HEK293T (cell line): ENCODE results near the gene SYNM.

Source experiments
- CTCF ChIA-PET: fragments of 350-600 bp; formaldehyde crosslinking; extraction: SDS; loops from one replicate; lab custom pipeline; 2021; ENCODE audit warnings: antibody characterized with exemption, inconsistent platforms; lab: Yijun Ruan, JAX
- POLR2A ChIA-PET: fragments of 350-600 bp; formaldehyde crosslinking; extraction: SDS; loops from one replicate; lab custom pipeline; 2020; ENCODE audit warnings: antibody characterized with exemption, inconsistent platforms; lab: Yijun Ruan, JAX
- DNase-seq: peaks from one replicate; pipeline ENCODE4 v3.0.0; 2012; ENCODE audit warnings: mixed read lengths; ENCODE audit errors: extremely low spot score
- ARNT ChIP-seq: fragments of 450-650 bp; IDR thresholded peaks from 2 replicates; pipeline ENCODE4 v1.6.1; 2017; ENCODE audit warnings: mild to moderate bottlenecking
- BHLHE40 ChIP-seq: fragments of 450-650 bp; IDR thresholded peaks from 2 replicates; pipeline ENCODE4 v1.6.1; 2016; ENCODE audit warnings: mild to moderate bottlenecking, moderate library complexity, borderline replicate concordance
- CTBP1 ChIP-seq: fragments of 450-650 bp; IDR thresholded peaks from 2 replicates; pipeline ENCODE4 v1.6.1; 2016; ENCODE audit warnings: borderline replicate concordance
- ELF4 ChIP-seq: fragments of 450-650 bp; IDR thresholded peaks from 2 replicates; pipeline ENCODE4 v1.6.1; 2017; ENCODE audit warnings: antibody characterized with exemption
- FOXA1 ChIP-seq: fragments of 450-650 bp; IDR thresholded peaks from 2 replicates; pipeline ENCODE4 v1.6.1; 2016; ENCODE audit warnings: mild to moderate bottlenecking
- FOXK2 ChIP-seq: fragments of 450-650 bp; IDR thresholded peaks from 2 replicates; pipeline ENCODE4 v1.6.1; 2016; ENCODE audit warnings: mild to moderate bottlenecking
- FOXM1 ChIP-seq: fragments of 450-650 bp; IDR thresholded peaks from 2 replicates; pipeline ENCODE4 v1.6.1; 2017; ENCODE audit warnings: mild to moderate bottlenecking, borderline replicate concordance
- HDGF ChIP-seq: fragments of 450-650 bp; IDR thresholded peaks from 2 replicates; pipeline ENCODE4 v1.6.1; 2017; ENCODE audit warnings: antibody characterized with exemption, borderline replicate concordance
- L3MBTL2 ChIP-seq: fragments of 450-650 bp; conservative IDR thresholded peaks from 2 replicates; pipeline ENCODE4 v1.6.1; 2016; ENCODE audit warnings: mild to moderate bottlenecking
- LEF1 ChIP-seq: fragments of 450-650 bp; IDR thresholded peaks from 2 replicates; pipeline ENCODE4 v1.6.1; 2017; ENCODE audit warnings: mild to moderate bottlenecking, borderline replicate concordance
- NFRKB ChIP-seq: fragments of 450-650 bp; IDR thresholded peaks from 2 replicates; pipeline ENCODE4 v1.6.1; 2016; ENCODE audit warnings: mild to moderate bottlenecking, moderate library complexity
- SP1 ChIP-seq: fragments of 450-650 bp; IDR thresholded peaks from 2 replicates; pipeline ENCODE4 v1.6.1; 2017
- SUZ12 ChIP-seq: fragments of 450-650 bp; IDR thresholded peaks from 2 replicates; pipeline ENCODE4 v1.6.1; 2016; ENCODE audit warnings: mild to moderate bottlenecking
- TARDBP ChIP-seq: fragments of 450-650 bp; IDR thresholded peaks from 2 replicates; pipeline ENCODE4 v1.6.1; 2016
- ZNF384 ChIP-seq: fragments of 450-650 bp; IDR thresholded peaks from 2 replicates; pipeline ENCODE4 v1.6.1; 2016
- TF ChIP-seq, protein P1 (sequence below): fragments of 450-650 bp; IDR thresholded peaks from 2 replicates; pipeline ENCODE4 v1.6.1; 2016

Gene SYNM

DNA sequence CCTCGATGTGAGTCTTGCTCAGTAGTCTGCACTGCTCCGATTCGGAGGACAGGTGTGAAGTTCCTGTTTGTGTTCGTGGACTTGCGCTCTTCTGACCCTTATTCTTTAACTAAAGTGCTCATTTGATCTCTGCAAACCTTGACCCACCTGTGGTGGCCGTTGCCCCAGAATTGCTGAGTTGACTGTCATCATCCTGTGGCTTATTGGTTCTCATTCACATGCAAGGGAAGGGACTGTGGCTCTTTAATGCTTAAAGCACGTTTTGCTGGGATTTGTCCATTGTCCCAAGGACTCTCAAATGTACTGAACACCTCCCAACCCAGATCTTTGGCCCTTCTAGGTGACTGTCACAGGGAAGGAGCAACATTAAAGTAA is 13.4 kb downstream of the SYNM start:
- CTCF ChIA-PET = no interaction called here
- DNase-seq = no peak
- TF ChIP-seq CTBP1 = no peak
- no peak for TF ChIP-seq L3MBTL2
- no peak for TF ChIP-seq SUZ12
- TF ChIP-seq, protein P1, sequence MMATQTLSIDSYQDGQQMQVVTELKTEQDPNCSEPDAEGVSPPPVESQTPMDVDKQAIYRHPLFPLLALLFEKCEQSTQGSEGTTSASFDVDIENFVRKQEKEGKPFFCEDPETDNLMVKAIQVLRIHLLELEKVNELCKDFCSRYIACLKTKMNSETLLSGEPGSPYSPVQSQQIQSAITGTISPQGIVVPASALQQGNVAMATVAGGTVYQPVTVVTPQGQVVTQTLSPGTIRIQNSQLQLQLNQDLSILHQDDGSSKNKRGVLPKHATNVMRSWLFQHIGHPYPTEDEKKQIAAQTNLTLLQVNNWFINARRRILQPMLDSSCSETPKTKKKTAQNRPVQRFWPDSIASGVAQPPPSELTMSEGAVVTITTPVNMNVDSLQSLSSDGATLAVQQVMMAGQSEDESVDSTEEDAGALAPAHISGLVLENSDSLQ = no peak
- no peak for TF ChIP-seq ELF4
- TF ChIP-seq FOXK2 = no peak
- TF ChIP-seq ZNF384 = no peak
- TF ChIP-seq SP1 = no peak
- no peak for TF ChIP-seq BHLHE40
- TF ChIP-seq ARNT = no peak
- no peak for TF ChIP-seq FOXM1
- no peak for TF ChIP-seq LEF1
- TF ChIP-seq NFRKB = no peak
- no peak for TF ChIP-seq FOXA1
- TF ChIP-seq HDGF = no peak
- no peak for TF ChIP-seq TARDBP
- POLR2A ChIA-PET = no interaction called here

DNA sequence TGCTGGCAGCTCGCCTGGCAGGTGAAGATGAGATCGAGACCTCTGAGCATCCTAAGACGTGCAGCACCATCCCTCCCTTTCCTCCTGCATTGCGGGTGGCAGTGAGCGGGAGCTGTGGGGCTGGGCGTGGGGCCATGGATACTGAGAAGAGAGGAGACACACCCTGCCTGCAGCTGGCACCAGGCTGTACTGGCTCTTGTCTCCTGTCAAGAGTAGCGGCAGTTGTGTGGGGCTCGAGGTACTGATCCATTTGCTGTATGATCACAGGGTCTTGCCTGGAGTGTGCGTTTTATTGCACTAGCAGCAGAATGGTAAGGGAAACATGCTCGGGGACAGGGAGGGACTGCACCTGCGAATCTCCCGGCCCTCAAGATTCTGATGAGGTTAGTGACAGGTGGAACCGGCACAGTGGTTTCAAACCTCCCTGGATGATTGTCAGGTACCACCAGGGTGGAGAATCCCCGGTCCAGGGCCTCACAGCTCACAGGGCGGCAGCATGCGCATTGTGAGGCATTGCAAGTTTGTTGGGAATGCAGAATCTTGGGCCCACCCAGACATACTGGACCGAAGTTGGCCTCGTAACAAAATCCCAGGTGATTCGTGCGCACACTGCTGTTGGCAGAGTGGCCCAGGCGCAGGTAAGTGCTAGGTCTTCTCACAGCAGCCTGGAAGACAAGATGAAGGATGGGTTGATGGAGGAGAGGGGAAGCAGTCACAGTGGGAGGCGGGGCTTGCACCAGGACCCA is 14.1 kb downstream of the SYNM start:
- TF ChIP-seq BHLHE40 = no peak
- TF ChIP-seq, protein P1 = no peak
- TF ChIP-seq ELF4 = no peak
- no peak for TF ChIP-seq NFRKB
- no peak for TF ChIP-seq ZNF384
- no peak for TF ChIP-seq L3MBTL2
- TF ChIP-seq FOXA1 = no peak
- no peak for TF ChIP-seq SUZ12
- TF ChIP-seq LEF1 = no peak
- no peak for TF ChIP-seq SP1
- TF ChIP-seq FOXK2 = no peak
- TF ChIP-seq TARDBP = no peak
- ChIA-PET POLR2A (no interaction called here), CTCF (no interaction called here)
- DNase-seq = no peak

DNA sequence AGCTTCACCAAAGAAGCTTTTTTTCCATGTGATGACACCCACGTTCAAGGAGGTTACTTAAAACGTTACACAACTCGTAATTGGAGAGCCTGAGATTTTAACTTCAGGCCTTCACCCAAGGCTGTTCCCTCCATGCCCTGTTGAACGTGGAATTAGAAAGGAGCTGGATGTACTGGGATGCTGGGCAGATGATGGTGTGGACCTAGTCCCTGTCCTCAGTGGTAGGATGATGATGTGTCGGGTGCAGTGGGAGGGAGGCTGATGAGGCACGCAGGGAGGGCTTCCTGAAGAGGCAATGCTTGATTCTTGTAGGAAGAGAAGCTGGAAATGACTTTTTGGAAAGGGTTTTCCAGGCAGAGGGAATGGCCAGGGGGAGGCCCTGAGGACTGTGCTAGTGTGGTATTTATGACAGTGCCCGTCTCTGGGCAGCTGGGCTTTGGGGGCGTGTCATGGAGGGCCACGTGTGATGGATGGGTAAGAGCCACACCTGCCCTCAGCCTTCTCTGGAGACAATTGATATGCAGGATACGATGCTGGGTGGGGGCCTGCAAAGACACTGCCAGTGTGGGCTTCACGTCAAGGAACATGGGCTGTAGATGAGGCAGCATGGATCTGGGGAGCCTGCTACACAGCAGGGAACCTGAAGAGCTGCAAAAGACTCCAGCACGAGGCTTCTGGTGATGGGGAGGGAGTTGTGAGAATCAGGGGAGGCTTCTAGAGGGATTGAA is 15.3 kb downstream of the SYNM start:
- TF ChIP-seq FOXM1 (no peak), BHLHE40 (no peak), LEF1 (no peak), ZNF384 (no peak), L3MBTL2 (no peak), FOXA1 (no peak), ARNT (no peak), SP1 (no peak), SUZ12 (no peak), TARDBP (no peak)
- POLR2A ChIA-PET = interaction anchor here (1.4 kb wide), 1 partner anchor 15 kb away, joined by 4 read pairs; no protein-coding TSS in a partner anchor
- no peak for DNase-seq
- CTCF ChIA-PET = interaction anchor here (0.6 kb wide), 1 partner anchor 15 kb away, joined by 3 read pairs; no protein-coding TSS in a partner anchor

DNA sequence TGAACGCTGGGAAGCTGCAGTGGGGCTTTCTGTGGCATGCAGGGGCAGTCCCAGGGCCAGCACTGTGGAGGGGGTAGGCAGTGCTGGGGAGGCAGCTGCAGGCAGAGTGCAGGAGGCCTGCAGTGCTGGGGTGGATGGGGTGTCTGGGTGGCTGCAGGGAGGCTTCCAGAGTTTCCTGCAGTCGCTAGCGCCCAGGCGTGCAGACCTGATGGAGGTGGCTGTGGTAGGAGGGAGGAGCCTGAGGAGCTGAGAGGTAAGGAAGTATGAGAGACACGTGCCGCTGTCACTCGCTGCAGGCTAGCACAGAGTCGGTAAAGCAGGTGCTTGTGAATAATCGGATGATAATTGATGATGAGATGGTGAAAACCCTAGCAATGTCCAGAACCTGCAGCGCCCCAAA is 16.3 kb downstream of the SYNM start:
- POLR2A ChIA-PET = no interaction called here
- CTCF ChIA-PET = no interaction called here
- TF ChIP-seq BHLHE40 (no peak), ELF4 (no peak), SUZ12 (no peak), FOXM1 (no peak), ZNF384 (no peak), FOXA1 (no peak)
- DNase-seq = no peak

DNA sequence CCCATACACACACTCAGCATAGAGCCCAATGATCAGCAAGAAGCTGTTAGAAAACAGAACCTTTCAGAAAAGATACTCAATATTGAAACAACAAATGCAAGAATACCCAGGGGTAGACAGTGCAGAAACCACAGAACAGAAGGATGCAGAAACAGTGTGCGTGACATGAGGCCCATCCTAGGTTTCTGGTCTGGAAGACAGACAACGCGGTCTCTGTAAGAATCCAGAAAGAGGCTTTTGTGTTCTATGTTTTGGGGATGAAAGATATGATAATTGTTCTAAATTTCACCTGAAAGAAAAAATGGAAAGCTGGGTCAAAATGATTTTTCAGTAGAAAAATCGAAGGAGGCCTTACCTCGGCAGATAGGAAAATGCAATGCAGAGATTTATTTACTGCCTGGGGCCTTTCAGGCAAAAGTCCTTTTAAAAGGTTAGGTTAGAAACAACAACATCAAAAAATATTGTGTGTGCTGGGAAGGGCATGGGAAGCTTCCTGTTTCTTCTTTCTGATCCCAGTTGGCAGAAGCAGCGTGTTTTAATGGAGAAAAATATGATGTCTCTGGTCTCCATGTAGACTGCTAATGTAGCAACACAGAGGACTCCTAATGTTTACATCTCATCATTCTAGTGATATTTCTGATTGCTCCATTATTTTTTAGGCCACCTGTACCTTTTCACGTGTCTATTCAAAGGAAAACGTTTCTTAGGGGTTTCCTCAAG is 17.0 kb downstream of the SYNM start:
- CTCF ChIA-PET = no interaction called here

More for the DNA sequence above, 17.0 kb downstream of the SYNM start:
- TF ChIP-seq LEF1 = no peak
- TF ChIP-seq NFRKB = no peak
- no peak for TF ChIP-seq BHLHE40
- TF ChIP-seq HDGF = no peak
- TF ChIP-seq SUZ12 = no peak
- TF ChIP-seq ZNF384 = no peak
- no peak for TF ChIP-seq FOXK2
- TF ChIP-seq ARNT = no peak
- TF ChIP-seq, protein P1 = no peak
- TF ChIP-seq CTBP1 = no peak
- no peak for TF ChIP-seq SP1
- TF ChIP-seq FOXM1 = no peak
- TF ChIP-seq L3MBTL2 = no peak
- POLR2A ChIA-PET = interaction anchor here (1.0 kb wide), 1 partner anchor 15 kb away, joined by 3 read pairs; no protein-coding TSS in a partner anchor
- DNase-seq = no peak
